ENCODE results near the gene PRDX2.
A peak's percentile ranks its signal among the peaks of the same experiment; 100 is the strongest.
"Not testable (repeated sequence)": the region's sequence is repeated elsewhere in the genome, so short reads cannot be mapped to it uniquely, and the experiment has no call there.

PRDX2 gene

GRCh38 chr19:12801466-12802266 lies at the start of gene PRDX2, which contains the start of gene THSD8:
Gene PRDX2 (minus strand): TSS chr19:12801800. CDS start chr19:12801261, 539 bp downstream.
Gene THSD8 (plus strand): TSS chr19:12802069. CDS start chr19:12802072, 3 bp downstream.
- DNase-seq: peak; percentile 42

GRCh38 chr19:12847159-12848139 lies 45.8 kb upstream of the PRDX2 start:
- DNase-seq: peak; percentile 53

- DNase-seq: not testable (repeated sequence)
Observed at GRCh38 chr19:12846613-12847012, 45.0 kb upstream of the PRDX2 start.

GRCh38 chr19:12843999-12844732 lies 42.6 kb upstream of the PRDX2 start:
- DNase-seq: no peak

- no peak for DNase-seq
Observed at GRCh38 chr19:12843328-12843727, 41.7 kb upstream of the PRDX2 start.

- no peak for DNase-seq
Observed at GRCh38 chr19:12842511-12842910, 40.9 kb upstream of the PRDX2 start.

GRCh38 chr19:12841094-12841493 lies 39.5 kb upstream of the PRDX2 start:
- no peak for DNase-seq

GRCh38 chr19:12840091-12841079 lies 38.8 kb upstream of the PRDX2 start:
- peak; percentile 27 for DNase-seq

- DNase-seq: no peak
Observed at GRCh38 chr19:12838886-12839756, 37.5 kb upstream of the PRDX2 start.

- DNase-seq: no peak
Observed at GRCh38 chr19:12838182-12838885, 36.7 kb upstream of the PRDX2 start, which contains the start of gene MAST1. Gene MAST1 (plus strand): TSS chr19:12838515. CDS start chr19:12838573, 58 bp downstream.

GRCh38 chr19:12837225-12837624 lies 35.6 kb upstream of the PRDX2 start:
- DNase-seq: no peak

GRCh38 chr19:12836529-12836863 lies 34.9 kb upstream of the PRDX2 start:
- no peak for DNase-seq

- DNase-seq: no peak
Observed at GRCh38 chr19:12834976-12835757, 33.6 kb upstream of the PRDX2 start.

GRCh38 chr19:12834566-12834943 lies 33.0 kb upstream of the PRDX2 start, which contains the start of gene RTBDN:
Gene RTBDN (minus strand): TSS chr19:12834579. CDS start chr19:12829979, 4,600 bp downstream.
- DNase-seq: no peak

GRCh38 chr19:12833738-12834565 lies 32.4 kb upstream of the PRDX2 start:
- DNase-seq: no peak

- no peak for DNase-seq
Observed at GRCh38 chr19:12833418-12833737, 31.8 kb upstream of the PRDX2 start.

GRCh38 chr19:12828494-12828893 lies 26.9 kb upstream of the PRDX2 start:
- no peak for DNase-seq

Measured in GOT3 (cell line).